Measurements from ENCODE around the gene GNA12.
A peak's percentile ranks its signal among the peaks of the same experiment; 100 is the strongest.

Gene GNA12

DNA sequence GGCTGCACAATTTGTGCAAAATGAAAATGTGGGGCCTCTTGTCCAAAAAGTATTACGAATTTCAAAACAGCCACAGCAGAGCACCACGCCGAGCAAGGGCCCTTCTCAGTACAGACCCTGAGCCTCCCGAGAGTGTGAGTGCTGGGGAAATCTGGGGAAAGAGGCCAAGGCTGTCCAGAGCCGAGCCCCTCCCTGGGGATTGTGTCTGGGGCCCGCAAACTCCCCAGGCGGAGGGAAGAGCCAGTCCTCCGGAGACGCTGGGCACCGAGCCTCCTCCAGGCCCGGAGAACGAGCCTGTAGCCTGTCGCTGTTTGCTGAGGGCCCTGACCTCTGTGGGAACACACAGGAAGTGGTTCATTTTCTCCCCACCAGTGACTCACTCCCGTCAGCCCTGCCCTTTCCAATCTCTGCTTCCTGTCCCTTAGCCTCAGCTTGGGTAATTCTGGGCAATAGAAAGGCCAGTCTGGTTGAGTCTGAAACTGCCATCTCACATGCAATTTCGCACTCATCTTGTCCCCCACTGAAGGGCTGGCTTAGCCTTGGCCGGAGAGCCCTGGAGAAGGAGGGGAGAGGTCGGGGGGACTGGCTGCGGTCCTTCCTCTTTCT lies 19.5 kb upstream of the GNA12 start:
- Histone ChIP-seq H3K4me1 (peaks cover 11% of the 10 kb centered on the region), H3K27me3 (no peaks in the 10 kb centered on the region), H3K9me3 (no peaks in the 10 kb centered on the region), H3K36me3 (no peaks in the 10 kb centered on the region), H3K4me3 (ENCODE audit: low read depth, low read length) (no peak overlapping the region)
- peak; percentile 53 for DNase-seq
- TF ChIP-seq, protein P1, sequence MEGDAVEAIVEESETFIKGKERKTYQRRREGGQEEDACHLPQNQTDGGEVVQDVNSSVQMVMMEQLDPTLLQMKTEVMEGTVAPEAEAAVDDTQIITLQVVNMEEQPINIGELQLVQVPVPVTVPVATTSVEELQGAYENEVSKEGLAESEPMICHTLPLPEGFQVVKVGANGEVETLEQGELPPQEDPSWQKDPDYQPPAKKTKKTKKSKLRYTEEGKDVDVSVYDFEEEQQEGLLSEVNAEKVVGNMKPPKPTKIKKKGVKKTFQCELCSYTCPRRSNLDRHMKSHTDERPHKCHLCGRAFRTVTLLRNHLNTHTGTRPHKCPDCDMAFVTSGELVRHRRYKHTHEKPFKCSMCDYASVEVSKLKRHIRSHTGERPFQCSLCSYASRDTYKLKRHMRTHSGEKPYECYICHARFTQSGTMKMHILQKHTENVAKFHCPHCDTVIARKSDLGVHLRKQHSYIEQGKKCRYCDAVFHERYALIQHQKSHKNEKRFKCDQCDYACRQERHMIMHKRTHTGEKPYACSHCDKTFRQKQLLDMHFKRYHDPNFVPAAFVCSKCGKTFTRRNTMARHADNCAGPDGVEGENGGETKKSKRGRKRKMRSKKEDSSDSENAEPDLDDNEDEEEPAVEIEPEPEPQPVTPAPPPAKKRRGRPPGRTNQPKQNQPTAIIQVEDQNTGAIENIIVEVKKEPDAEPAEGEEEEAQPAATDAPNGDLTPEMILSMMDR (IDR thresholded peaks at IDR 0.05; ENCODE audit: low read depth, low read length): no peak

DNA sequence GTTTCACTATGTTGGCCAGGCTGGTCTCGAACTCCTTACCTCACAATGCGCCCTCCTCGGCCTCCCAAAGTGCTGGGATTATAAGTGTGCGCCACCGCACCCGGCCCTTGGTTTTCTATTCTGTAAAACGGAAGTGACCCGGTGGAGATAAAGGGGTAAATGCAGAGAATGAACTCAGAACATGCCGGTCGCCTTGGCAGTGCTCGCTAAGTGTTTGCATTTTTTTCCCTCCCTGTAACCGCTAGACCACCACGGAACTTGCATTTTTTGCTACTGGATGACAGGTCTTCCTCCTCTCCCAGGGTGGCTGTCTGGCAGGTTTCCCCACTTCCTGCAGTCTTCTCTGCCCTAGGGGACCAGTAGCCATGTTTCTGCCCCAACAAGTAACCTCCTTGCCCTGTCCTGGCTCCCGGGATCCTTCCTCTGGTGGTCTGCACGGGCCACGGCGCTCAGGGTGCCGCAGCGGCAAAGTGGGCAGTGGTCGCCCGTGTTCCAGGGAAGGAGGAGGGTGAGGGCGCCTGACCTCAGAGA lies 18.8 kb upstream of the GNA12 start:
- Histone ChIP-seq H3K27me3 (no peaks in the 10 kb centered on the region), H3K9me3 (no peaks in the 10 kb centered on the region), H3K4me3 (ENCODE audit: low read depth, low read length) (no peak overlapping the region), H3K4me1 (peaks cover 11% of the 10 kb centered on the region), H3K36me3 (no peaks in the 10 kb centered on the region)
- TF ChIP-seq, protein P1 (IDR thresholded peaks at IDR 0.05; ENCODE audit: low read depth, low read length): no peak
- DNase-seq: no peak

DNA sequence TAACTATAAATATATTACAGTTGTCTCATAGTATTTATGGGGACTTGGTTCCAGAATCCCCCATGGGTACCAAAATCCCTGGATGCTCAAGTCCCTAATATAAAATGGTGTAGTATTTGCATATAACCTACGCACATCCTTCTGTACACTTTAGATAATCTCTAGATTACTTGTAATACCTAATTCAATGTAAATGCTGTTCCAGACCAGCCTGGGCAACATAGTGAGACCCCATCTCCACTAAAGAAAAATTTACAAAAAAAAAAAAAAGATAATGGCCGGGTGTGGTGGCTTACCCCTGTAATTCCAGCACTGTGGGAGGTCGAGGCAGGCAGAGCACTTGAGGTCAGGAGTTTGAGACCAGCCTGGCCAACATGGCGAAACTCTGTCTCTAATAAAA lies 17.4 kb upstream of the GNA12 start:
- DNase-seq: no peak
- Histone ChIP-seq H3K4me3 (ENCODE audit: low read depth, low read length) (no peak overlapping the region), H3K4me1 (peaks cover 11% of the 10 kb centered on the region), H3K36me3 (no peaks in the 10 kb centered on the region), H3K27me3 (no peaks in the 10 kb centered on the region), H3K9me3 (no peaks in the 10 kb centered on the region)
- TF ChIP-seq, protein P1 (IDR thresholded peaks at IDR 0.05; ENCODE audit: low read depth, low read length): no peak

DNA sequence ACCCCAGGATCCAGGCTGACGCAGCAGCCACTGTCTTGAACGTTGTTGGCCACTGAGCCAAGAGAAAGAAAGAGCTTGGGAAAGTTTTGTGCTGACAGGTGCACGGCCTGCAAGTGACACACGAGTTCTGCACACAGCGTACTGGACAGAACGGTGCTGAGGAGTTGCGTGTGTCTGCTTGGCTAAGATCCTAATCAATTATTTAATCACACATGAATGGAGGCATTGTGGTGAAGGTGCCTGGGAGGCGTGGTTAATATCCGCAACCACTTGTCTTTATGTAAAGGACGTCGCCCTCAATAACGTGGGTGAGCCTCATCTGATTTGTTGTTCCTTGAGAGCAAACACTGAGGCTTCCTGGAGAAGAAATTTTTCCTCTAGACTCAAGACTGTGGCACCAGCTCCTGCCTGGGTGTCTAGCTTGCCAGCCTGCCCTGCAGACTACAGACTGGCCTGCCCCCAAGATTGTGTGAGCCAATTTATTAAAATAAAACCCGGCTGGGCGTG lies 16.6 kb upstream of the GNA12 start:
- H3K9me3 ChIP-seq: no peaks in the 10 kb centered on the region
- H3K4me1 ChIP-seq: peaks cover 11% of the 10 kb centered on the region
- no peaks in the 10 kb centered on the region for H3K36me3 ChIP-seq
- no peaks in the 10 kb centered on the region for H3K27me3 ChIP-seq
- no peak overlapping the region for H3K4me3 ChIP-seq (ENCODE audit: low read depth, low read length)
- DNase-seq: no peak
- TF ChIP-seq, protein P1 (IDR thresholded peaks at IDR 0.05; ENCODE audit: low read depth, low read length): no peak

DNA sequence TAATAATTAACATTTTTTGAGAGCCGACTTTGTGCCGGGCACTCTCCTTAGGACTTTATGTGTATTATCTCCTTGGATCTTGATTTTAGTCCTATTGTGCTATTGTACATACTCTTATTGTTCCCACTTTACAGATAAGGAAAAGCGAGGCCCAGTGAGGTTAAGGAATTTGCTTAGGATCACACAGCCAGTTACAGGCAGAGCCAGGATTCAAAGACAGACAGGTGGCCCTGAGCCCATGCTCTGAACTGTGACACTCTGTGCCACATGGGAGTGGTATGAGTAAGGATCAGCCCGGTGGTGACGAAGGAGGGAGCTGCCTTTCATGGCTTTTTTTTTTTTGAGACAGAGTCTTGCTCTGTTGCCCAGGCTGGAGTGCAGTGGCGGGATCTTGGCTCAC lies 15.8 kb upstream of the GNA12 start:
- Histone ChIP-seq H3K4me3 (ENCODE audit: low read depth, low read length) (no peak overlapping the region), H3K4me1 (peaks cover 11% of the 10 kb centered on the region), H3K9me3 (no peaks in the 10 kb centered on the region), H3K36me3 (no peaks in the 10 kb centered on the region), H3K27me3 (no peaks in the 10 kb centered on the region)
- DNase-seq: no peak
- TF ChIP-seq, protein P1 (IDR thresholded peaks at IDR 0.05; ENCODE audit: low read depth, low read length): no peak

DNA sequence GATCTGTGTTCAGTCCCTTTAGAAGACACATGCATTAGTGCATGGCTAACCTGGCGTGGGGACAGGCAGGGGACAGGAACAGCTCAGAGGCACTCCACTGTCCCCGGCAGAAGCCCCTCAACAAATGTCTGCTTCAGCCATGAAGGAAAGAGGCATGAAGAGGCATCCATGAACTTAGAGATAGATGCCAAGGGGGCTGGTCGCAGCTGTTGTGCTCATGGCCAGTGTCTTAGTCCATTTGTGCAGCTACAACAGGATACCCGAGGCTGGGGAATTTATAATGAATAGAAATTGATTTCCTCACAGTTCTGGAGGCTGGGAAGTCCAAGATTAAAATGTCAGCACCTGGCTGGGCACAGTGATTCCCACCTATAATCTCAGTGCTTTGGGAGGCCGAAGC lies 14.5 kb upstream of the GNA12 start:
- Histone ChIP-seq H3K9me3 (no peaks in the 10 kb centered on the region), H3K4me3 (ENCODE audit: low read depth, low read length) (no peak overlapping the region), H3K4me1 (peaks cover 6% of the 10 kb centered on the region), H3K27me3 (no peaks in the 10 kb centered on the region), H3K36me3 (no peaks in the 10 kb centered on the region)
- DNase-seq: no peak
- TF ChIP-seq, protein P1 (IDR thresholded peaks at IDR 0.05; ENCODE audit: low read depth, low read length): no peak

Data from BE2C (cell line).